Neural progenitor cell (in vitro differentiated cells): ENCODE measurements around the gene IQGAP2. TPM values are rescaled to one million over a fixed set of nuclear protein-coding genes. Genes with fewer than 3 reads are reported as not detected.

Source experiments
- DNase-seq: peaks from one replicate; pipeline ENCODE4 v3.0.0-alpha.2; 2016; ENCODE audit warnings: low spot score
- H2AFZ ChIP-seq: fragments of 200-600 bp; sonication (generic); replicated peaks from 2 replicates; pipeline ENCODE4 v1.6.1; 2016; ENCODE audit warnings: antibody characterized with exemption
- H3F3A ChIP-seq: fragments of 200-600 bp; sonication (generic); 2 replicates; pipeline ENCODE4 v1.6.1; 2016; ENCODE audit warnings: antibody characterized with exemption, low read depth
- H3K27ac ChIP-seq: fragments of 200-600 bp; sonication (generic); 2 replicates; pipeline ENCODE4 v1.5.1; 2016; ENCODE audit warnings: mild to moderate bottlenecking
- H3K27me3 ChIP-seq: fragments of 200-600 bp; sonication (generic); 2 replicates; pipeline ENCODE4 v1.6.1; 2016; ENCODE audit warnings: mild to moderate bottlenecking, moderate library complexity
- H3K36me3 ChIP-seq: fragments of 200-600 bp; sonication (generic); 2 replicates; pipeline ENCODE4 v1.5.1; 2016
- H3K4me1 ChIP-seq: fragments of 200-600 bp; sonication (generic); 2 replicates; pipeline ENCODE4 v1.6.1; 2016; ENCODE audit warnings: mixed run types
- H3K4me2 ChIP-seq: fragments of 200-600 bp; sonication (generic); 2 replicates; pipeline ENCODE4 v1.6.1; 2016
- H3K4me3 ChIP-seq: fragments of 200-600 bp; sonication (generic); 2 replicates; pipeline ENCODE4 v1.5.1; 2016
- H3K79me2 ChIP-seq: fragments of 200-600 bp; sonication (generic); 2 replicates; pipeline ENCODE4 v1.6.1; 2016; ENCODE audit warnings: low read depth
- H3K9ac ChIP-seq: fragments of 200-600 bp; sonication (generic); 2 replicates; pipeline ENCODE4 v1.6.1; 2016
- H3K9me3 ChIP-seq: fragments of 200-600 bp; sonication (generic); 2 replicates; pipeline ENCODE4 v1.5.1; 2016; ENCODE audit warnings: low read depth
- H4K20me1 ChIP-seq: fragments of 200-600 bp; sonication (generic); 2 replicates; pipeline ENCODE4 v1.6.1; 2016; ENCODE audit warnings: low read depth
- H3K27ac Mint-ChIP-seq: 3 replicates; pipeline ENCODE4 v1.8.0; 2021; ENCODE audit warnings: mixed read lengths
- H3K27me3 Mint-ChIP-seq: 2 replicates; pipeline ENCODE4 v1.8.0; 2022; ENCODE audit warnings: low read depth, mild to moderate bottlenecking, inconsistent platforms, moderate library complexity, mixed read lengths; ENCODE audit not compliant: insufficient read depth
- H3K36me3 Mint-ChIP-seq: 3 replicates; pipeline ENCODE4 v1.8.0; 2021; ENCODE audit warnings: mixed read lengths
- H3K4me1 Mint-ChIP-seq: 3 replicates; pipeline ENCODE4 v1.8.0; 2021; ENCODE audit warnings: mixed read lengths
- H3K4me3 Mint-ChIP-seq: 3 replicates; pipeline ENCODE4 v1.8.0; 2021; ENCODE audit warnings: mild to moderate bottlenecking, moderate library complexity, mixed read lengths
- H3K9me3 Mint-ChIP-seq: 3 replicates; pipeline ENCODE4 v1.8.0; 2020; ENCODE audit warnings: mixed read lengths
- CTCF ChIP-seq: fragments of 200-600 bp; sonication (generic); IDR thresholded peaks from 2 replicates; pipeline ENCODE4 v1.5.1; 2017; ENCODE audit warnings: antibody characterized with exemption, mild to moderate bottlenecking
- EZH2 ChIP-seq: fragments of 200-600 bp; sonication (generic); IDR thresholded peaks from 2 replicates; pipeline ENCODE4 v1.6.1; 2017; ENCODE audit warnings: antibody characterized with exemption, mild to moderate bottlenecking, moderate library complexity
- EZH2phosphoT487 ChIP-seq: fragments of 200-600 bp; sonication (generic); IDR thresholded peaks from 2 replicates; pipeline ENCODE4 v1.6.1; 2017; ENCODE audit warnings: antibody characterized with exemption
- total RNA-seq: library from RNA; depleted of rRNA; stranded (reverse); fragments of >200 nt; gene quantifications from 2 replicates; pipeline ENCODE4 v1.2.3, GENCODE V29; 2015; ENCODE audit warnings: low replicate concordance

The IQGAP2 gene
- total RNA-seq, 1 donor from 2014 or later, result 37.7 TPM

- Histone ChIP-seq H3K4me3 (no peak overlapping the region), H3K4me1 (peaks cover 5% of the 10 kb centered on the region), H2AFZ (no peak overlapping the region), H3F3A (no peaks in the 10 kb centered on the region), H3K79me2 (no peaks in the 10 kb centered on the region), H3K9me3 (no peaks in the 10 kb centered on the region), H3K27ac (no peak overlapping the region), H3K4me2 (no peak overlapping the region), H3K27me3 (no peaks in the 10 kb centered on the region), H3K36me3 (no peaks in the 10 kb centered on the region), H4K20me1 (no peaks in the 10 kb centered on the region), H3K9ac (no peak overlapping the region)
- H3K27me3 Mint-ChIP-seq, result no peaks in the 10 kb centered on the region
- H3K9me3 Mint-ChIP-seq, result no peaks in the 10 kb centered on the region
- TF ChIP-seq CTCF (no peak), EZH2 (no peak), EZH2phosphoT487 (no peak)
- H3K4me1 Mint-ChIP-seq, result peaks cover 3% of the 10 kb centered on the region
- DNase-seq, result no peak
- H3K27ac Mint-ChIP-seq, result no peak overlapping the region
- no peak overlapping the region for H3K4me3 Mint-ChIP-seq
- H3K36me3 Mint-ChIP-seq, result peaks cover 3% of the 10 kb centered on the region
These were observed 46.5 kb downstream of the IQGAP2 start for GRCh38 chr5:76449606-76450005.

- no peak overlapping the region for H3K27ac Mint-ChIP-seq
These were observed 47.0 kb downstream of the IQGAP2 start for GRCh38 chr5:76450054-76450453.

GRCh38 chr5:76451031-76451701 is 48.1 kb downstream of the IQGAP2 start:
- Histone ChIP-seq H4K20me1 (no peaks in the 10 kb centered on the region), H3K4me2 (no peak overlapping the region), H3K4me3 (no peak overlapping the region), H3K9me3 (no peaks in the 10 kb centered on the region), H3K4me1 (peaks cover 5% of the 10 kb centered on the region), H3K79me2 (no peaks in the 10 kb centered on the region), H3K9ac (no peak overlapping the region), H3K36me3 (no peaks in the 10 kb centered on the region), H3K27me3 (no peaks in the 10 kb centered on the region), H2AFZ (no peak overlapping the region), H3F3A (no peaks in the 10 kb centered on the region), H3K27ac (no peak overlapping the region)
- Mint-ChIP-seq H3K4me3 (no peak overlapping the region), H3K27ac (no peak overlapping the region), H3K27me3 (no peaks in the 10 kb centered on the region), H3K4me1 (peaks cover 3% of the 10 kb centered on the region), H3K36me3 (peaks cover 3% of the 10 kb centered on the region), H3K9me3 (no peaks in the 10 kb centered on the region)
- DNase-seq, result no peak
- no peak for TF ChIP-seq CTCF

More at GRCh38 chr5:76450054-76450453, 47.0 kb downstream of the IQGAP2 start:
- Histone ChIP-seq H3K27ac (no peak overlapping the region), H2AFZ (no peak overlapping the region), H3K36me3 (no peaks in the 10 kb centered on the region), H3K27me3 (no peaks in the 10 kb centered on the region), H3K9ac (no peak overlapping the region), H3F3A (no peaks in the 10 kb centered on the region), H4K20me1 (no peaks in the 10 kb centered on the region), H3K4me3 (no peak overlapping the region), H3K79me2 (no peaks in the 10 kb centered on the region), H3K4me1 (peaks cover 5% of the 10 kb centered on the region), H3K4me2 (no peak overlapping the region), H3K9me3 (no peaks in the 10 kb centered on the region)
- Mint-ChIP-seq H3K9me3 (no peaks in the 10 kb centered on the region), H3K4me1 (peaks cover 3% of the 10 kb centered on the region), H3K4me3 (no peak overlapping the region), H3K27me3 (no peaks in the 10 kb centered on the region), H3K36me3 (peaks cover 3% of the 10 kb centered on the region)
- no peak for TF ChIP-seq EZH2phosphoT487
- TF ChIP-seq EZH2, result no peak
- no peak for TF ChIP-seq CTCF
- DNase-seq, result no peak
